IMR-90 (cell line): ENCODE data around the gene GOLGA8S.

Experiments used
- CHD1 ChIP-seq: IDR thresholded peaks from 2 replicates; pipeline ENCODE4 v1.6.1; 2012; ENCODE audit warnings: low read depth, low read length, improper control_type of control experiment
- FOS ChIP-seq: fragments of 150-350 bp; IDR thresholded peaks from 2 replicates; pipeline ENCODE4 v1.6.1; 2016; ENCODE audit warnings: low read depth, low read length
- MAFK ChIP-seq: IDR thresholded peaks from 2 replicates; pipeline ENCODE4 v1.6.1; 2012; ENCODE audit warnings: low read depth, low read length, improper control_type of control experiment
- MXI1 ChIP-seq: IDR thresholded peaks from 2 replicates; pipeline ENCODE4 v1.6.1; 2012; ENCODE audit warnings: low read depth, mild to moderate bottlenecking, low read length, moderate library complexity, borderline replicate concordance
- POLR2A ChIP-seq: IDR thresholded peaks from 2 replicates; pipeline ENCODE4 v1.6.1; 2012; ENCODE audit warnings: mild to moderate bottlenecking, low read depth, low read length
- RAD21 ChIP-seq: IDR thresholded peaks from 2 replicates; pipeline ENCODE4 v1.6.1; 2012; ENCODE audit warnings: low read length, improper control_type of control experiment
- RCOR1 ChIP-seq: IDR thresholded peaks from 2 replicates; pipeline ENCODE4 v1.6.1; 2012; ENCODE audit warnings: mild to moderate bottlenecking, low read length, improper control_type of control experiment; ENCODE audit not compliant: insufficient replicate concordance
- RFX5 ChIP-seq: IDR thresholded peaks from 2 replicates; pipeline ENCODE4 v1.8.0; 2012; ENCODE audit warnings: low read depth, mild to moderate bottlenecking, low read length, moderate library complexity
- TF ChIP-seq, protein P1 (sequence below): conservative IDR thresholded peaks from 2 replicates; pipeline ENCODE4 v1.5.1; 2012; ENCODE audit warnings: mild to moderate bottlenecking, low read depth, low read length, improper control_type of control experiment
- TF ChIP-seq, protein P2 (sequence below): fragments of 150-350 bp; IDR thresholded peaks from 2 replicates; pipeline ENCODE4 v1.6.1; 2016; ENCODE audit warnings: low read depth, mild to moderate bottlenecking, low read length, moderate library complexity, borderline replicate concordance
- TF ChIP-seq, protein P3 (sequence below): fragments of 150-350 bp; IDR thresholded peaks from 2 replicates; pipeline ENCODE4 v1.6.1; 2017; ENCODE audit warnings: mild to moderate bottlenecking, antibody characterized with exemption, low read length, low read depth

DNA sequence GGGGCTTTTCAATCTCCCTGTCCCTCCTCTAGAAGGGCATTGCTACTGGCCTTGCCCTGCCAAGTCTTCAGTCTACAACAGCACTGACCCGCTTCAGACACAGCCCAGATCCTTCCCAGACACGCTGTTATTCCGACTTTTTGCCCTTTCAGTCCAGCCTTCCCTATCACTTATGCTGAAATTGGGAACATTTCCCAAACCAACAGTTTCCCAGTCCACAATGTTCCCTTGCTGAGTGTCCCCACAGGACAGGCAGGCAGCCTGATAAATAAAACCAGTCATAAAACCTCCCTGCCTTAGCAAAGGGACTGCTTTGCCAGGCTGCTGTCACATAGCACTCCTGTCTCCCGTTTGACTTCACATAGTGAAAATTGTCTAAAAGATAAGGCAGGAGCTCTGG is 49.0 kb downstream of the GOLGA8S start:
- no peak for TF ChIP-seq RCOR1
- TF ChIP-seq POLR2A: no peak
- TF ChIP-seq, protein P1, sequence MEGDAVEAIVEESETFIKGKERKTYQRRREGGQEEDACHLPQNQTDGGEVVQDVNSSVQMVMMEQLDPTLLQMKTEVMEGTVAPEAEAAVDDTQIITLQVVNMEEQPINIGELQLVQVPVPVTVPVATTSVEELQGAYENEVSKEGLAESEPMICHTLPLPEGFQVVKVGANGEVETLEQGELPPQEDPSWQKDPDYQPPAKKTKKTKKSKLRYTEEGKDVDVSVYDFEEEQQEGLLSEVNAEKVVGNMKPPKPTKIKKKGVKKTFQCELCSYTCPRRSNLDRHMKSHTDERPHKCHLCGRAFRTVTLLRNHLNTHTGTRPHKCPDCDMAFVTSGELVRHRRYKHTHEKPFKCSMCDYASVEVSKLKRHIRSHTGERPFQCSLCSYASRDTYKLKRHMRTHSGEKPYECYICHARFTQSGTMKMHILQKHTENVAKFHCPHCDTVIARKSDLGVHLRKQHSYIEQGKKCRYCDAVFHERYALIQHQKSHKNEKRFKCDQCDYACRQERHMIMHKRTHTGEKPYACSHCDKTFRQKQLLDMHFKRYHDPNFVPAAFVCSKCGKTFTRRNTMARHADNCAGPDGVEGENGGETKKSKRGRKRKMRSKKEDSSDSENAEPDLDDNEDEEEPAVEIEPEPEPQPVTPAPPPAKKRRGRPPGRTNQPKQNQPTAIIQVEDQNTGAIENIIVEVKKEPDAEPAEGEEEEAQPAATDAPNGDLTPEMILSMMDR: no peak
- no peak for TF ChIP-seq RAD21
- no peak for TF ChIP-seq MAFK
- no peak for TF ChIP-seq RFX5
- TF ChIP-seq, protein P2, sequence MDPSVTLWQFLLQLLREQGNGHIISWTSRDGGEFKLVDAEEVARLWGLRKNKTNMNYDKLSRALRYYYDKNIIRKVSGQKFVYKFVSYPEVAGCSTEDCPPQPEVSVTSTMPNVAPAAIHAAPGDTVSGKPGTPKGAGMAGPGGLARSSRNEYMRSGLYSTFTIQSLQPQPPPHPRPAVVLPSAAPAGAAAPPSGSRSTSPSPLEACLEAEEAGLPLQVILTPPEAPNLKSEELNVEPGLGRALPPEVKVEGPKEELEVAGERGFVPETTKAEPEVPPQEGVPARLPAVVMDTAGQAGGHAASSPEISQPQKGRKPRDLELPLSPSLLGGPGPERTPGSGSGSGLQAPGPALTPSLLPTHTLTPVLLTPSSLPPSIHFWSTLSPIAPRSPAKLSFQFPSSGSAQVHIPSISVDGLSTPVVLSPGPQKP: no peak
- TF ChIP-seq, protein P3, sequence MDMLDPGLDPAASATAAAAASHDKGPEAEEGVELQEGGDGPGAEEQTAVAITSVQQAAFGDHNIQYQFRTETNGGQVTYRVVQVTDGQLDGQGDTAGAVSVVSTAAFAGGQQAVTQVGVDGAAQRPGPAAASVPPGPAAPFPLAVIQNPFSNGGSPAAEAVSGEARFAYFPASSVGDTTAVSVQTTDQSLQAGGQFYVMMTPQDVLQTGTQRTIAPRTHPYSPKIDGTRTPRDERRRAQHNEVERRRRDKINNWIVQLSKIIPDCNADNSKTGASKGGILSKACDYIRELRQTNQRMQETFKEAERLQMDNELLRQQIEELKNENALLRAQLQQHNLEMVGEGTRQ: no peak
- TF ChIP-seq FOS: no peak
- TF ChIP-seq MXI1: no peak
- TF ChIP-seq CHD1: no peak
